ENCODE data around the gene HELZ.

HELZ gene

GRCh38 chr17:67165201-67165600 is 79.8 kb downstream of the HELZ start:
- Histone ChIP-seq H3K27ac (ENCODE audit: low read depth, low read length, poor library complexity, severe bottlenecking) (no peak overlapping the region), H3K9me3 (ENCODE audit: low read length) (no peaks in the 10 kb centered on the region), H3K4me3 (ENCODE audit: low read depth, low read length, poor library complexity, severe bottlenecking) (no peak overlapping the region), H3K27me3 (ENCODE audit: insufficient read depth, low read length) (no peaks in the 10 kb centered on the region), H3K9ac (ENCODE audit: low read length) (no peak overlapping the region), H3K4me1 (ENCODE audit: insufficient read depth, low read length, severe bottlenecking) (no peaks in the 10 kb centered on the region), H3F3A (ENCODE audit: insufficient read depth, low read length) (no peaks in the 10 kb centered on the region), H4K20me1 (ENCODE audit: insufficient read depth, low read length) (no peaks in the 10 kb centered on the region), H3K36me3 (ENCODE audit: insufficient read depth, low read length) (peaks cover 71% of the 10 kb centered on the region), H2AFZ (ENCODE audit: low read length) (no peak overlapping the region), H3K4me2 (ENCODE audit: low read length) (no peak overlapping the region), H3K9me2 (ENCODE audit: low read depth, low read length) (no peaks in the 10 kb centered on the region), H3K79me2 (ENCODE audit: insufficient read depth, low read length) (no peaks in the 10 kb centered on the region)
- TF ChIP-seq CTCF (IDR thresholded peaks at IDR 0.05; ENCODE audit: low read length), result no peak
- TF ChIP-seq EZH2 (IDR thresholded peaks at IDR 0.05; ENCODE audit: borderline replicate concordance, low read length), result no peak

GRCh38 chr17:67164302-67164701 is 80.7 kb downstream of the HELZ start:
- H3K27me3 ChIP-seq (ENCODE audit: insufficient read depth, low read length), result no peaks in the 10 kb centered on the region
- H3K4me3 ChIP-seq (ENCODE audit: low read depth, low read length, poor library complexity, severe bottlenecking), result no peak overlapping the region
- H3K9me2 ChIP-seq (ENCODE audit: low read depth, low read length), result no peaks in the 10 kb centered on the region
- no peaks in the 10 kb centered on the region for H3K4me1 ChIP-seq (ENCODE audit: insufficient read depth, low read length, severe bottlenecking)
- TF ChIP-seq CTCF (IDR thresholded peaks at IDR 0.05; ENCODE audit: low read length), result no peak
- no peak for TF ChIP-seq EZH2 (IDR thresholded peaks at IDR 0.05; ENCODE audit: borderline replicate concordance, low read length)
- no peak overlapping the region for H2AFZ ChIP-seq (ENCODE audit: low read length)
- H3K9me3 ChIP-seq (ENCODE audit: low read length), result no peaks in the 10 kb centered on the region
- no peaks in the 10 kb centered on the region; the same call in 1 of the 2 replicates for H3F3A ChIP-seq (ENCODE audit: insufficient read depth, low read length)
- H3K9ac ChIP-seq (ENCODE audit: low read length), result no peak overlapping the region
- peaks cover 75% of the 10 kb centered on the region for H3K36me3 ChIP-seq (ENCODE audit: insufficient read depth, low read length)
- H3K79me2 ChIP-seq (ENCODE audit: insufficient read depth, low read length), result no peaks in the 10 kb centered on the region
- H3K27ac ChIP-seq (ENCODE audit: low read depth, low read length, poor library complexity, severe bottlenecking), result no peak overlapping the region
- H4K20me1 ChIP-seq (ENCODE audit: insufficient read depth, low read length), result no peaks in the 10 kb centered on the region
- H3K4me2 ChIP-seq (ENCODE audit: low read length), result no peak overlapping the region

- no peaks in the 10 kb centered on the region for H3K9me2 ChIP-seq (ENCODE audit: low read depth, low read length)
- no peak overlapping the region for H2AFZ ChIP-seq (ENCODE audit: low read length)
- no peak overlapping the region for H3K4me3 ChIP-seq (ENCODE audit: low read depth, low read length, poor library complexity, severe bottlenecking)
- no peaks in the 10 kb centered on the region for H4K20me1 ChIP-seq (ENCODE audit: insufficient read depth, low read length)
- H3K9ac ChIP-seq (ENCODE audit: low read length), result no peak overlapping the region
- H3K9me3 ChIP-seq (ENCODE audit: low read length), result no peaks in the 10 kb centered on the region
- no peak overlapping the region for H3K27ac ChIP-seq (ENCODE audit: low read depth, low read length, poor library complexity, severe bottlenecking)
- no peaks in the 10 kb centered on the region for H3K79me2 ChIP-seq (ENCODE audit: insufficient read depth, low read length)
- TF ChIP-seq CTCF (IDR thresholded peaks at IDR 0.05; ENCODE audit: low read length) (no peak), EZH2 (IDR thresholded peaks at IDR 0.05; ENCODE audit: borderline replicate concordance, low read length) (no peak)
- no peak overlapping the region for H3K4me2 ChIP-seq (ENCODE audit: low read length)
- H3K4me1 ChIP-seq (ENCODE audit: insufficient read depth, low read length, severe bottlenecking), result no peaks in the 10 kb centered on the region
- no peaks in the 10 kb centered on the region; the same call in 1 of the 2 replicates for H3F3A ChIP-seq (ENCODE audit: insufficient read depth, low read length)
- peaks cover 77% of the 10 kb centered on the region for H3K36me3 ChIP-seq (ENCODE audit: insufficient read depth, low read length)
- H3K27me3 ChIP-seq (ENCODE audit: insufficient read depth, low read length), result no peaks in the 10 kb centered on the region
Measured at GRCh38 chr17:67162771-67163170, 82.2 kb downstream of the HELZ start.

Data from OCI-LY1 (cell line).